Measurements from ENCODE around the gene MAPK1IP1L.

DNA sequence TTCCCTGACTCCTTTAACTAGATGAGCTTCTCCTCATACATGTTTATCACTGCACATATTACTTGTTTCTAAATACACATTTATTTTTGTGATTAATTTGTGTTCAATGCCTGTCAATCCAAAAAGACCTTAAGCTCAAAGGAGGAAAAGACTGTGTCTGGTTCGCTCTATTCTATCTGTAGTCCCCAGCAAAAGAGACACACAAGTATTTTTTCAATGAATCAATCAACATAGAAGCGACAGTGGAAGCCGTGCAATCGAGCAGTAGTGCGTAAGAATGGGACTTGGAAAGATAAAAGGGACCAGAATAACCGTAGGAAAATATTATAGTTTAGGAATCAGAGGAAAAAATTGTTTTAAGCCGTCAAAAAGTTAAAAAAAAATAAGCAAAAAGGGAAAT, 25.5 kb upstream of the MAPK1IP1L start:
- no peak for TF ChIP-seq POLR2AphosphoS5 (IDR thresholded peaks at IDR 0.05)
- TF ChIP-seq, protein P1, sequence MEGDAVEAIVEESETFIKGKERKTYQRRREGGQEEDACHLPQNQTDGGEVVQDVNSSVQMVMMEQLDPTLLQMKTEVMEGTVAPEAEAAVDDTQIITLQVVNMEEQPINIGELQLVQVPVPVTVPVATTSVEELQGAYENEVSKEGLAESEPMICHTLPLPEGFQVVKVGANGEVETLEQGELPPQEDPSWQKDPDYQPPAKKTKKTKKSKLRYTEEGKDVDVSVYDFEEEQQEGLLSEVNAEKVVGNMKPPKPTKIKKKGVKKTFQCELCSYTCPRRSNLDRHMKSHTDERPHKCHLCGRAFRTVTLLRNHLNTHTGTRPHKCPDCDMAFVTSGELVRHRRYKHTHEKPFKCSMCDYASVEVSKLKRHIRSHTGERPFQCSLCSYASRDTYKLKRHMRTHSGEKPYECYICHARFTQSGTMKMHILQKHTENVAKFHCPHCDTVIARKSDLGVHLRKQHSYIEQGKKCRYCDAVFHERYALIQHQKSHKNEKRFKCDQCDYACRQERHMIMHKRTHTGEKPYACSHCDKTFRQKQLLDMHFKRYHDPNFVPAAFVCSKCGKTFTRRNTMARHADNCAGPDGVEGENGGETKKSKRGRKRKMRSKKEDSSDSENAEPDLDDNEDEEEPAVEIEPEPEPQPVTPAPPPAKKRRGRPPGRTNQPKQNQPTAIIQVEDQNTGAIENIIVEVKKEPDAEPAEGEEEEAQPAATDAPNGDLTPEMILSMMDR (IDR thresholded peaks at IDR 0.05), result no peak

All from prostate gland (tissue), 2 donors.